ENCODE measurements around the gene CCDC47.

The CCDC47 gene

DNA sequence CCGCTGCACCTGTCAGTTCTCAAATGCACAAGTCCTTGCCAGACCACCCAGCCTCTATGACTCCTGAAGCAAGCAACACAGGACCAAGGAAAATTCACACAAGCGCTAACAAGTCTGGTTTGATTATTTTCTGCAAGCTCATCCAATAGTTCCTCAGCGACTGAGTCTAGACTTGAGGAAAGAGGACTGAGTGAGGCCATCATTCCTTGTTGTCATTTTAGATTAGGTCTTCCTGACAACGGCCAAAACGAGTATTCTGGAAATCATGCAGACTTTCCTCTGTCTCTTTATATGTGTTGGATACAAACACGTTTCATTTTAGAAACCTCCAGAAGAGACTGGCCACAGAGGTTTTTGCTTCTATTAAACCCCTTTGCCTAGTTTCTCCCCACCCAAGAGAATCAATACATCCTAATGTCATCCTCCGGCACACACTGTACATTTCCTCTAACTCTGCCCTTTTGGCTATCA lies 561 bp downstream of the CCDC47 start:
- no peak for DNase-seq (ENCODE audit: low read depth)
- H3K4me3 ChIP-seq (ENCODE audit: low read depth, low read length), result peak overlapping the region; percentile 97
- TF ChIP-seq CTCF (IDR thresholded peaks at IDR 0.05; ENCODE audit: low read depth, low read length, missing control alignments), result no peak

GRCh38 chr17:63768433-63768832 lies 5.0 kb downstream of the CCDC47 start:
- no peak overlapping the region for H3K4me3 ChIP-seq (ENCODE audit: low read depth, low read length)
- no peak for DNase-seq (ENCODE audit: low read depth)
- no peak for TF ChIP-seq CTCF (IDR thresholded peaks at IDR 0.05; ENCODE audit: low read depth, low read length, missing control alignments)

- no peak for TF ChIP-seq CTCF (IDR thresholded peaks at IDR 0.05; ENCODE audit: low read depth, low read length, missing control alignments)
- no peak overlapping the region for H3K4me3 ChIP-seq (ENCODE audit: low read depth, low read length)
- no peak for DNase-seq (ENCODE audit: low read depth)
Measured at GRCh38 chr17:63766754-63767153, 6.6 kb downstream of the CCDC47 start.

DNA sequence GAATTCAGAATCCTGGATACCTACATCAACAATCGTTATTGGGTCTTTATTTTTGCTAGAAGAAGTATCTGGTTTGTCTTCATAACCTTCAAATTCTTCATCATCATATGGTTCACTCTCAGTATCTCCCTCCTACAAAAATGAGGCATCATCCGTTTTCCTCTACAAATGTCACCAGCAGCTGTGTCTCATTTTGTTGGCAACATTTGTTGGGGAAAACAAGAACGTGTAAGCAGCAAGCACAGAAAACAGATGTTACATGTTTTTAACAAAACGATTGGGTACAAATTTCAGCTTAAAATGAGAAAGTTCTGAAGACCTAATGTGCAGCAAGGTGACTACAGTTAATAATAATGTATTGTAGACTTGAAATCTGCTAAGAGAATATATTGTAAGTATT lies 8.7 kb downstream of the CCDC47 start:
- no peak for TF ChIP-seq CTCF (IDR thresholded peaks at IDR 0.05; ENCODE audit: low read depth, low read length, missing control alignments)
- no peak overlapping the region for H3K4me3 ChIP-seq (ENCODE audit: low read depth, low read length)
- no peak for DNase-seq (ENCODE audit: low read depth)

DNA sequence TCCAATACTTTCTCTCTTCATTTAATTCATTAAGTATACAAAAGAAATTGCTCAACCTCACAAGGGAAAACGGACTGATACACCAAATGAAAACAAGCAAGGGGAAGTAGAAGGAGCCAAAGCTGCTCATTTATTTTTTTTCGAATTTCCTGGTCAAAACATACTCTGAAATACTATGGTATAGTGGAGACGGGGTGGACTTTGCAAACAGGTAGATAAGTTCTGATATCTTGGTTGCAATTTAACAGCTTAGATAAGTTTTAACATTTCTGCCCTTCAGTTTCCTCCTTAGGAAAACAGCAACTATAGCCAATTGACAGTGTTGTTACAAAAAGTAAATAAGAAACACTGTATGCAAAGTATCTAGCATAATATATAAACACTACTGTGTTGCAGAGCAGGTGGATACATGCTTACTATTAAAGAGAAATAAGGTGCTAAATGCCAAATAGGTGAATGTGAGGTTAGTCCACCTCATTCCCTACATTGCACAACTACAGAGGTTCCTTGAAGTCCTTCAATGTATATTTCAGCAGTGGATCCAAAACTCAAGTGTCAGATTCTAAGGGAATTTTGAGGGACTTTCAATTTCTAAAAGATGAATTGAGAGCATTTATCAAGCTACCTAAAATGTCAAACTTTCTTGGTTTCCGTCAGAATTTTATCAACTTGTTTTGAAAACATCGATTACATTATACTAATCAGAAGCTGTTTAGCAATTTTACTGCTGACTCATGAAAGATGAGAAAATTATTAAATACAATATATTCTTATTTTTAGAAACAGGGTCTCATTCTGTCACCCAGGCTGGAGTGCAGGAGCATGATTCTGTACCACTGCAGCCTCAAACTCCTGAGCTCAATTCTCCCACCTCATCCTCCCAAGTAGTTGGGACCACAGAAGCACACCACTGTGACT lies 11.0 kb downstream of the CCDC47 start:
- no peak for DNase-seq (ENCODE audit: low read depth)
- no peak overlapping the region for H3K4me3 ChIP-seq (ENCODE audit: low read depth, low read length)
- no peak for TF ChIP-seq CTCF (IDR thresholded peaks at IDR 0.05; ENCODE audit: low read depth, low read length, missing control alignments)

- no peak overlapping the region for H3K4me3 ChIP-seq (ENCODE audit: low read depth, low read length)
- no peak for DNase-seq (ENCODE audit: low read depth)
- TF ChIP-seq CTCF (IDR thresholded peaks at IDR 0.05; ENCODE audit: low read depth, low read length, missing control alignments), result no peak
Measured at GRCh38 chr17:63760771-63761539, 12.4 kb downstream of the CCDC47 start.
